Thyroid gland (tissue), 4 donors: ENCODE measurements around the gene CWC22.

Experiments
- CTCF ChIP-seq, 6 experiments: fragments of 200-600 bp in 3 of 6; fragments of 450-650 bp in 3 of 6; sonication (generic) in 3 of 6; IDR thresholded peaks; one replicate each; pipeline ENCODE4 v1.5.1; 2016 to 2019; ENCODE audit warnings: antibody characterized with exemption in 6 of 6, mild to moderate bottlenecking in 2 of 6, inconsistent platforms in 1 of 6, moderate library complexity in 1 of 6
- POLR2A ChIP-seq, 2 donors: fragments of 450-650 bp; IDR thresholded peaks; one replicate each; pipeline ENCODE4 v1.6.1; 2017; ENCODE audit warnings: antibody characterized with exemption in 2 of 2, mild to moderate bottlenecking in 2 of 2, moderate library complexity in 1 of 2

- TF ChIP-seq CTCF (IDR thresholded peaks at IDR 0.05) (no peak), POLR2A (IDR thresholded peaks at IDR 0.05) (no peak)
These were observed 9.8 kb upstream of the CWC22 start for GRCh38 chr2:180016937-180017336.
